Measurements from ENCODE around the gene RAPGEF1.

RAPGEF1 gene

DNA sequence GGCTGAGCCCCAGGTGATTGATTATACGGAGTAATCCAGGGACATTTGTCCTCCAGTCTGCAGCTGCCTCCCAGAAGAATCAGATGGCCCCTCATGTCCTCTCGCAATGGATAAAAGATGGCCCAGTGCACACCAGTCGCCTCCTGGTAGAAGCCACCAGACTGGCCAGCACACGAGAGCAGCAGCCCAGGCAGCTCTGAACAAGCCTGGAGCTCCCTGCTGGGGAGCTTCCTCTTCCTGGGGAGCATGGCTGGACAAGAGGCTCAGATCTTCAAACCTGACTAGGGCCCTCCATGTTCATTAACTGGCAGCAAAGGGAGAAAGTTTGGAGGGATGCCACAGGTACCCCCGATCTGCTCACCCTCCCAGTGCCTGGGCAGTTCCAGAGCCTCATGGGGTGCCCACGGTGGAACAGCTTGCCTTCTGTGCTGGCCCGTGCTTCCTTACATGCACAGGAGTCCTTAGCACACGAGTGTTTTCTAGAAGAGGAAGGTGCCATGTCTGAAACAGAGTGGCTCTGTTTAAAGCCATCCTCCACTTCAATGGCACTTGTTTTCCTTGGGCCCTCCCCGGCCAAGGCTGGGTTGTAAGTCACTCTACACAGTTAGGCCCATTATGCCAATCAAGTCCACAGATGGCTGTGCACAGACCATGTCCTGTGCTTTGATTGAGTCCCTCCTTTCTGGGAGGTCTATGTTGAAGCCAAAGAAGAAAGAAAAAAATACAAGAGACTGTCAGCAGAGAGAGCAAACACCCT, 118.9 kb downstream of the RAPGEF1 start:
- no peak for DNase-seq

GRCh38 chr9:131619680-131620079, 120.2 kb downstream of the RAPGEF1 start:
- DNase-seq, result no peak

GRCh38 chr9:131618785-131619184, 121.1 kb downstream of the RAPGEF1 start:
- DNase-seq, result no peak

DNA sequence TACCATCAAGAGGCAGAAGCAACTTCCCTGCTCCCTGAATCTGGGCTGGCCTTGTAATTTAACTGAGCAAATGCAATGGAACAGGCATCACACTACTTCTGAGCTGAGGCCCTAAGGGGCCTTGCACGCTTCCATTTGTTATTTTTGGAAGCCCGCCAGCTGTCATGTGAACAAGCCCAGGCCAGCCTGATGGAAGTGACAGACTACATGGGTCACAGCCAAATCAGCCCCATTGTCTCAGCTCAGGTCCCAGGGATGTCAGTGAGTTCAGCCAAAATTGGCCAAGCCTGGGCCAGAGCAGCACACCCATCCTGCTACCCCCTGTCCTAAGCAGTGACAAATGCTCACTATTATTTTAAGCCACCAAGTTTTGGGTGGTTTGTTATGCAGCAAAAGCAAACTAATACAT, 121.8 kb downstream of the RAPGEF1 start:
- DNase-seq, result no peak

DNA sequence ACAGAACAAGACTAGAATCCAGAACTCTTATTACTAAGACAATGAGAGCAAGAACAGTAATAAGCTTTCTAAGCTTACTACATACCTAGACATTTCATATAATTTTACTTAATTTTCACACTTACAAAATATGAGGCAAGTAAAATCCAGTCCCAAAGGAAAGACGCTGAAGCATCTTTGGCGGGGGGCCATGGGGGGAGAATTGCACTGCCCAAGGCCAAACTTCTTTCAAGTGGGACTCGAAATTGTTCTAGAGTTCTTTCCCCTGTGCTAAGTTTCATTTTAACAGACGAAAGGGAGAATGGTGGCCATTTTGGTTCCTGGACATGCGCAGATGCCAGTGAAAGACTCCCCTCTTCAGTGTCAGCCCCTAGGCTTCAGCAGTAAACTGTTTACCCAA, 122.3 kb downstream of the RAPGEF1 start:
- no peak for DNase-seq

DNA sequence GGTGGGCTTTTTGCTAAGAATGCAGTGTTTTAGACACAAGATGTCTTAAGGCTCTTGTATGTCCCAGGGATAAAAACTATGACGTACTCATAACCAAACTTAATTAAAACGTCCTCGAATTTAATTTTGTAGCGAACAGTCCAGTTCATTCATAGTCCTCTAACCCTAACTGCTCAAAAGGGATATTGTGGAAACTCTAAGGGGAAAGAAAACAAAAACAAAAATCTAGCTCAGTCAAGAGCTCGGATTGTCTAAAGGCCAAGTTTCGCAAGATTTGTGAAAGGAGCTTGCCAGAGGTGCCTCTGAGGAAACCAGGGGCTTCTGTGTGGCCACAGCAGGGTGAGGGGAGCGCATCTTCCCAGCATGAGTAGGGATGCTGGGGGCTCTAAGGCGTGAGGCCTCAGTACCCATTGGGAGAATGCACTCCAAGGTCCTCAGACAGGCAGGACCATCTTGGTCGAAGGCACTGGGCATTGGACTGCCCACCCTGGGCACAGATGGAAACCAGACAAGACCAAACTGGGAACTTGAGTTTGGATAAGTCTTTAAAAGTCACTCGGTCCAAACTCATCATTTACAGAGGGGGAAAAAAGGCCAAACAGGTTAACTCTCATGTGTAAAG, 122.8 kb downstream of the RAPGEF1 start:
- DNase-seq, result no peak

DNA sequence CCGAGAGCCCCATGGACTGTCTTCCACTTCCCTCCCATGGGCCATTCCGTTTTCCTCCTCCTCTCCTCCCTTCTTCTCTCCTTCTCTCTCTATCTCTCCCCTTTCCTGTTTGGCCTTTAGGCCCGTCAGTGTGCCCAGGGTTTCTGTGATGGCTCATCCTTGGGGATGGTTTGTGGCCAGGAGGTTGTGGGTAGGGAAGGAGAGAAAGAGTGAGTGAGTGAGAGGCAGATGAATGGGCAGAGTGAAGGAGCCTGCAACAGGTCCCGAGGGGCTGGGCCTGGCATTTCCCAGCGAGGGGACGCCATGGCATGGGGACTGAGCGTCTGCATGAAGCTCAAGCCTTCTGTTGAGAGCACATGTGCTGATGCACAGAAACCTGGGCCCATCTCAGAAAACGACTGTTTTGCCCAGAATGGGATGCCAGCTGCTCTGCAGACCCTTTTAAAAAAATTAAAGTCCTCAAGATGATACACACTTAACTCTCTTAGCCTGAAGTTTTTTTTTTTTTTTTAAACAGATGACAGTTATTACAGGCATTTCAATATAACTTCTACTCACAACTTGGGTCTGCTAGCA, 125.4 kb downstream of the RAPGEF1 start:
- no peak for DNase-seq

- no peak for DNase-seq
Measured at GRCh38 chr9:131613921-131614320, 126.0 kb downstream of the RAPGEF1 start.

- no peak for DNase-seq
Measured at GRCh38 chr9:131612851-131613250, 127.0 kb downstream of the RAPGEF1 start.

DNA sequence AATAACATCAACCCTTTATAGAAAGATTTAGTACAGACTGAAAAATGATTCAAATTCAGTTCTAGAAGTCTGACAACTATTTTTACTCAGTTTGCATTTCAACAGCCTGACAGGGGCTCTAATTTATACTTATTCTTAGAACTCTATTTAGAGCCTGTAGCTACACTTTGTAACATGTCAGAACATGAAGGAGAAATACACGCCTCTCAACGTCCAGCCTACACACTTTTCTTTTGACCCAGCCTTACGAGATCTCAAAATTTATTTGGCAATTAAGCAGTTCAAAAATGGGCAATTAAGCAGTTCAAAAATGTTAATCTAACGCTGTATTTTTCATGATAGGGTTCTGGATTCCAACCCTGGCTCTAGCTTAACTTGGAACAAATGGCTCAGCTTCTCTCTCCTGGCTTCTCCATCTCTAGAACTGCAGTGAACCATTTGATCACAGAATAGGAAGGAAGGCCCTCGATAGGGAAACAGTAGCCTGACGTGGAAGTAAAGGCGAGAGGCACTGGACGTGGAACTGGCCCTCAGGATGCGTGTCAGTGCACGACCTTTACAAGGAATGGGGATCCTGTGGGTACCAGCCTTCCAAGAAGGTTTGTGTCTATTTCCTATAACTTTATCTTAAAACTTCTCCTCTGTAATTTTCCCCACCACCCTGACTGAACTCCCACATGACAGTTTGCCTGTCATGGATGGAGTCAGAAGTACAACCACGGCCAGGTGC, 128.1 kb downstream of the RAPGEF1 start:
- DNase-seq, result no peak

DNA sequence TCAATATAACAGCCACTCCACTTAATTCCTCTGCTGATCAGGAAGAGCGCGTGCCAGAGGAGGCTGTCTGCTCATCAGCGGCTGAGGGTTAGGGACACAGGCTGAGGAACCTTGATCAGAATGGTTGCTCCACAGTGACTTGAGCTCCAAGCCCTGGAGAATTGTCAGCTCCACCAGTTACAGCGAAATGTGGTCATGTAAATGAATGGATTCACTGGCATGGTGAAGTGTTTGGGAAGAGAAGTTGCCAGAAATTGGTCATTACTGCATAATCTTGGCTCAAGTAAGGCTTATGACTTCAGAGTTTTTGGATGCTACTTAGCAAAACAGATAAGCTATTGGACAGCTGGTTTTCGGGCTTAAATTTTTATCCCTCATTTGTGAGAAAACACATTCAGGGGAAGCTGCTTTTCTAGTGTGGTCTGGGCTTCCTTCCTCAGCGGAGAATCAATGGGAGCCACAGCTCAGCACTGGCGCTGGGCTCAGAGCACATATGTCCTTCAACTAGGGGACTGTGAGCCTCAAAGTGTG, 129.6 kb downstream of the RAPGEF1 start:
- DNase-seq, result no peak

- DNase-seq, result no peak
Measured at GRCh38 chr9:131609099-131609830, 130.6 kb downstream of the RAPGEF1 start.

- DNase-seq, result no peak
Measured at GRCh38 chr9:131608493-131609037, 131.3 kb downstream of the RAPGEF1 start.

DNA sequence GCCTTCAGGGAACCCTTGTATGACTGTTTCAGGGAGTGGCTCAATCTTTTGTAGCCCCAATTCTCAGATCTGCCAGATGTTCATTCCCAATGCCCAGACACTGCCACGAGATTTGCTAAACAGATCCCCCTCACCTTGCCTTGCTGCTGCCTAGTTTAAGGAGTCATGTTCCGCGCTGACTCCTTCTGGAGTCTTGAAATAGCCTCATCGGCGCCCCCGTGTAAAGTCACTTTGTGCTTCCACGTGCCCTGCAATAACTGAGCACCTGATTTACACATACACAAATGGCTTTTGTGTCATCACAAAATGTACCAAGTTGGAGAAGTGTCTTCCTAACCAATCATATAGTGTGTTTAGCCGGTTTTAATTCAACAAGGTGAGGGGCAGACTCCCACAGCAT, 132.3 kb downstream of the RAPGEF1 start:
- DNase-seq, result no peak

- no peak for DNase-seq
Measured at GRCh38 chr9:131606896-131607567, 132.8 kb downstream of the RAPGEF1 start.

GRCh38 chr9:131605770-131606590, 133.9 kb downstream of the RAPGEF1 start:
- DNase-seq, result no peak

DNA sequence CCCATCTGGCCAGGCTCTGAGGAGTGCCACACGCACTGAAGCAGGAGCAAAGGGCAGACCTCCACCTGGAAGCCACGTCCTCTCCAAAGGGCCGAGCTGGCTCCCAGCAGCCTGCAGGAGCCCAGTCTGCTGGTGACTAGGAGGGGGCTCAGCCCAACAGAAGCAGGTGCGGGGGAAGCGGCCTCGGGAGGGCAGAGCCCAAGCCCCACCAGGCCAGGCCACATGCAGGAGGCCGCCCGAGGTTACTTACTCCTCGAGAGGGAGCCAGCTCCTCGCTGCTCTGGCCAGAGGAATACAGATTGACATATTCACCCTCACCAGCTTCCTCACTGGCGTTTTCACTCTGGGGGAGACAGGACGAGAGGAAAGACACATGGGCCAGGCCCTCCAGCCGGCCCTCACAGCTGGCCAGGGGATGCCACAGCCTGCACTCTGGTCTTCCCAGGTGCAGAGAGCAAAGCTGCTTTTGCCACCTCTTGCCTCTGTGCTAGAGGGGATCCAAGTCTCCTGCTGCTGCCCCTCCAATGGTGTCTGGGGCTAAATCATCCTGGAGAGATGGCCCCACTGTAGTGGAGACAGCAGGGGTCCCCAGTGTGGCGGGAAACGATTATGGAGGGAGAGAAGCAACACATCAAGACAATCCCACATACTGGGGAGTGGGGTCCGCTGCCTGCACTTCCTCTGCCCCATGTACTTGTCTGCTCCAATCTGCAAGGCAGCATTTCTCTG, 136.0 kb downstream of the RAPGEF1 start:
- no peak for DNase-seq

- no peak for DNase-seq
Measured at GRCh38 chr9:131603199-131603598, 136.7 kb downstream of the RAPGEF1 start.

DNA sequence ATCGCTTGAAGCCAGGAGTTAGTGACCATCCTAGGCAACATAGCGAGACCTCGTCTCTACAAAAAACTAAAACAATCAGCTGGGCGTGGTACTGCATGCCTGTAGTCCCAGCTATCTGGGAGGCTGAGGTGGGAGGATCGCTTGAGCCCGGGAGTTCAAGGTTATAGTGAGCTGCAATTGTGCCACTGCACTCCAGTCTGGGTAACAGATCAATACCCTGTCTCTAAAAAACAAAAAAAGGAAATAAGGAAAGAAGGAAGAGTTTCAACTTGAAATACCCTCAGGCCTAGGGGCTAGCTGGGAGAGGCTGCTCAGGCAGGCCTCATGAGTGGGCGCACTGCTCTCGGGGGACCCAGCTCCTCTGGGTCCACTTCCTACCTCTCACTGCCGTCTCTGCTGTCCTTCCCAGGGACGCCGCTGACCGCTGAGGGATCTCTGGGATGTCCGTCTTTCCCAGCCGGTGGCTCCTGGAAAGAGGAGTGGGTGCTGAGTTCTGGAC, 138.1 kb downstream of the RAPGEF1 start:
- no peak for DNase-seq

GRCh38 chr9:131598121-131598520, 141.8 kb downstream of the RAPGEF1 start:
- DNase-seq, result no peak

Data from activated T-cell treated with anti-CD3 and anti-CD28 coated beads, Interleukin-2, amount 50 U/mL, for 1 hour (primary cell).